Tibial artery (tissue), 4 donors: ENCODE measurements around the gene TMEM94.

Experiments used
- DNase-seq, 2 donors: peaks; one replicate each; pipeline ENCODE4 v3.0.0-alpha.2; 2019
- H3K27ac ChIP-seq, 2 donors: fragments of 200-600 bp; sonication (generic) in 1 of 2; 1 replicate in 1 of 2; 2 replicates in 1 of 2; pipeline ENCODE4 v1.5.1; 2018 to 2019; ENCODE audit warnings: mild to moderate bottlenecking in 1 of 2
- H3K27me3 ChIP-seq, 2 donors: fragments of 200-600 bp; sonication (generic) in 1 of 2; one replicate each; pipeline versions ENCODE4 v1.5.1 to v1.6.0; 2016 to 2019
- H3K36me3 ChIP-seq, 3 donors: fragments of 200-600 bp; sonication (generic) in 2 of 3; one replicate each; pipeline ENCODE4 v1.5.1; 2016 to 2019; ENCODE audit warnings: mild to moderate bottlenecking in 2 of 3
- H3K4me1 ChIP-seq, 4 donors: fragments of 200-600 bp; sonication (generic) in 2 of 4; 1 replicate in 3 of 4; 2 replicates in 1 of 4; pipeline ENCODE4 v1.5.1; 2016 to 2019
- H3K4me3 ChIP-seq, 2 donors: fragments of 200-600 bp; sonication (generic) in 1 of 2; 1 replicate in 1 of 2; 2 replicates in 1 of 2; pipeline ENCODE4 v1.5.1; 2018 to 2019; ENCODE audit warnings: mild to moderate bottlenecking in 2 of 2
- H3K9me3 ChIP-seq, 3 donors: fragments of 200-600 bp; sonication (generic) in 1 of 3; one replicate each; pipeline ENCODE4 v1.5.1; 2016 to 2019
- intact Hi-C: fragments of 100-400 bp; cut with DNase I; formaldehyde crosslinking; loops from one replicate; pipeline ENCODE4 v1.15.0; 2023; ENCODE audit warnings: low total_unique reads
- TF ChIP-seq, protein P1 (sequence below), 2 experiments: fragments of 200-600 bp in 1 of 2; fragments of 450-650 bp in 1 of 2; IDR thresholded peaks; one replicate each; pipeline ENCODE4 v1.5.1; 2017 to 2019; ENCODE audit warnings: antibody characterized with exemption in 2 of 2, mild to moderate bottlenecking in 1 of 2, moderate library complexity in 1 of 2

The TMEM94 gene

DNA sequence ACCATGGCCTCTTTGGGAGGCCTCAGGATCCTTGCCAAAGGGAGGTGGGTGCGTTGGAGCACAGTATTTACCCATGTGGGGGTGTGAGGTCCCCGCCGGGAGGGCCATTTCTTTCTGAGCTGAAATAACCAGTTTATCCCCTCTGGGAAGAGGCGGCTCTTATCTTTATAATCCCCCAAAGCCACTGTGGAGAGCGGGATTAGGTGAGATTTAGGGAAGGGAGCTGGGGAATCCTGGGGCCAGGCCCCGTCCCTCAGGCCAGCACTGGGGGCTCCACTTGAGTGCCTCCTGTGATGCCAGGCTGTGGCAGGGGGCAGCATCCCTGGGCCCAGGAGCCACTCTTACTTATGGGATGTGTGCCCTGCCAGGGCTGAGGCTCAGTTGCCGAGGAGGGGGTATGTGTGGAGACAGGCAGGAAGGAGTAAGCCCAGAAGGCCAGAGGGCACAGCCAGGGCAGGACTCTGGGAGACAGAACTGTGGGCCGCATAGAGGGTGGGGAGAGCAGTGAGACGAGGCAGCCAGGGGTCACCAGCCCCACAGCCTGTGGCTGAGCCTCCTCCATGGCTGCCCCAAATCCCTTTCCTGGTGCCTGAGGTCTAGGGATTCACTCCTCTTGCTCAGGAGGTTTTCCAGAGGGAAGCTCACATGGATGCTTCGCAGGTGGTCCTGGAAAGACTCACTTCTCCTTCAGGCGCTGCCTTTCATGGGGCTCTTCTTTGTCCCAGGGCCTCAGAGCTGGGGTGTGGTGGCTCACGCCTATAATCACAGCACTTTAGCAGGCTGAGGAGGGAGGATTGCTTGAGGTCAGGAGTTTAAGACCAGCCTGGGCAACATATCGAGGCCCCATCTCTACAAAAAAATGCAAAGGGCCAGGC is 25.0 kb downstream of the TMEM94 start:
- Histone ChIP-seq H3K36me3 (peaks cover 0 to 13% (median 0%) of the 10 kb centered on the region in 3 donors), H3K4me3 (no peak overlapping the region), H3K9me3 (no peaks in the 10 kb centered on the region), H3K27me3 (no peaks in the 10 kb centered on the region), H3K4me1 (peaks cover 0 to 23% (median 10%) of the 10 kb centered on the region in 4 donors), H3K27ac (no peak overlapping the region)
- DNase-seq = no peak
- TF ChIP-seq, protein P1, sequence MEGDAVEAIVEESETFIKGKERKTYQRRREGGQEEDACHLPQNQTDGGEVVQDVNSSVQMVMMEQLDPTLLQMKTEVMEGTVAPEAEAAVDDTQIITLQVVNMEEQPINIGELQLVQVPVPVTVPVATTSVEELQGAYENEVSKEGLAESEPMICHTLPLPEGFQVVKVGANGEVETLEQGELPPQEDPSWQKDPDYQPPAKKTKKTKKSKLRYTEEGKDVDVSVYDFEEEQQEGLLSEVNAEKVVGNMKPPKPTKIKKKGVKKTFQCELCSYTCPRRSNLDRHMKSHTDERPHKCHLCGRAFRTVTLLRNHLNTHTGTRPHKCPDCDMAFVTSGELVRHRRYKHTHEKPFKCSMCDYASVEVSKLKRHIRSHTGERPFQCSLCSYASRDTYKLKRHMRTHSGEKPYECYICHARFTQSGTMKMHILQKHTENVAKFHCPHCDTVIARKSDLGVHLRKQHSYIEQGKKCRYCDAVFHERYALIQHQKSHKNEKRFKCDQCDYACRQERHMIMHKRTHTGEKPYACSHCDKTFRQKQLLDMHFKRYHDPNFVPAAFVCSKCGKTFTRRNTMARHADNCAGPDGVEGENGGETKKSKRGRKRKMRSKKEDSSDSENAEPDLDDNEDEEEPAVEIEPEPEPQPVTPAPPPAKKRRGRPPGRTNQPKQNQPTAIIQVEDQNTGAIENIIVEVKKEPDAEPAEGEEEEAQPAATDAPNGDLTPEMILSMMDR (IDR thresholded peaks at IDR 0.05) = no peak
- intact Hi-C loops = no loop called here

DNA sequence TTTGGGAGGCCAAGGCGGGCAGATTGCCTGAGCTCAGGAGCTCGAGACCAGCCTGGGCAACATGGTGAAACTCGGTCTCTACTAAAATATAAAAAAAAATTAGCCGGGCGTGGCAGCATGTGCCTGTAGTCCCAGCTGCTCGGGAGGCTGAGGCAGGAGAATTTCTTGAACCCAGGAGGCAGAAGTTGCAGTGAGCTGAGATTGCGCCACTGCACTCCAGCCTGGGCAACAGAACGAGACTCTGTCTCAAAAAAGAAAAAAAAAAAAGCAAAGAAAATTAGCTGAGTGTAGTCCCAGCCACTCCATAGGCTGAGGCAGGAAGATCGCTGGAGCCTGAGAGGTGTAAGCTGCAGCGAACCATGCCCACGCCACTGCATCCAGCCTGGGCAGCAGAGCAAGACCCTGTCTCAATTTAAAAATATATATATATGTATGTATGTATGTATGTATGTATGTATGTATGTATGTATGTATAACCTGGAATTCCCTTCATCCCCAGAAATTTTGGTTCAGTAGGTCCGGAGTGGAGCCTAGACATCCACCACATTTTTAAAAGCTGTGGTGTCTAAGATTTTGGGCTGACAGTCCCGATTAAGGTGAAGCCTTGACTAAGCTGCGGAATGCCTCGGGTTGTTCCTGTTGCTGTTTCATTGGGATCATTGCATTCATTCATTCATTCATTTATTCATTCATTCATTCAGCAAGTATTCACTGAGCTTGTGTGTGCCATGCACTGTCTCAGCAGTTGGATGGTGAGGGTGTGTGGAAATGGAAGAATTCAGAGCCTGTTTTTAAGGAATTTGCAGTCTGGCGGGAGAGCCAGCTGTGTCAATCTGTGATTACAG is 25.9 kb downstream of the TMEM94 start:
- Histone ChIP-seq H3K27me3 (no peaks in the 10 kb centered on the region), H3K36me3 (peaks cover 0 to 19% (median 0%) of the 10 kb centered on the region in 3 donors), H3K4me1 (peaks cover 0 to 14% (median 2%) of the 10 kb centered on the region in 4 donors), H3K4me3 (no peak overlapping the region), H3K9me3 (no peaks in the 10 kb centered on the region), H3K27ac (no peak overlapping the region)
- TF ChIP-seq, protein P1 (IDR thresholded peaks at IDR 0.05) = no peak
- intact Hi-C loops = no loop called here
- DNase-seq = no peak

- no peaks in the 10 kb centered on the region for H3K27me3 ChIP-seq
- no peaks in the 10 kb centered on the region for H3K9me3 ChIP-seq
- no peak for DNase-seq
- TF ChIP-seq, protein P1 (IDR thresholded peaks at IDR 0.05) = no peak
- peaks cover 0 to 43% (median under 1%) of the 10 kb centered on the region in 3 donors for H3K36me3 ChIP-seq
- no peak overlapping the region for H3K27ac ChIP-seq
- H3K4me3 ChIP-seq = no peak overlapping the region
- peaks cover 0 to 19% (median 3%) of the 10 kb centered on the region in 4 donors for H3K4me1 ChIP-seq
- intact Hi-C loops = no loop called here
These were observed 29.3 kb downstream of the TMEM94 start for GRCh38 chr17:75485688-75486087.

DNA sequence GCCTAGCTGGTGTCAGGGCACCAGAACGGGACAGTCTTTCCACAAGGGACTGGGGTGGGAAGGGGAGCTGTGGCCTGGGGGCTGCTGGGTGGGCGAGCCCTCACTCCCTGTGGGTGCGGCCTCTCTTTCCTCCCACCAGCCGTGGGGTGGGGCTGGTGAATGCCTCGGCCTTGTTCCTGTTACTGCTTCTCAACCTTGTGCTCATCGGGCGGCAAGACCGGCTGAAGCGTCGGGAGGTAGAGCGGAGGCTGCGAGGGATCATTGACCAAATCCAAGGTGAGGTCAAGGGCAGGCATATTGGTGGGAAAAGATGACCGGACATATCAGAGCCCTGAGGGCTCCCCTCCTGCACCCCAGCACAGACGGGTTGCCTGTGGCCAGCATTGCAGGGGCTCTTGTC is 29.7 kb downstream of the TMEM94 start:
- Histone ChIP-seq H3K27ac (no peak overlapping the region), H3K9me3 (no peaks in the 10 kb centered on the region), H3K4me3 (no peak overlapping the region), H3K27me3 (no peaks in the 10 kb centered on the region), H3K36me3 (peaks cover 0 to 48% (median 5%) of the 10 kb centered on the region in 3 donors), H3K4me1 (peaks cover 0 to 14% (median 4%) of the 10 kb centered on the region in 4 donors)
- no peak for DNase-seq
- TF ChIP-seq, protein P1 (IDR thresholded peaks at IDR 0.05) = no peak
- intact Hi-C loops = no loop called here

- intact Hi-C loops = no loop called here
- TF ChIP-seq, protein P1 (IDR thresholded peaks at IDR 0.05) = no peak
- Histone ChIP-seq H3K27me3 (no peaks in the 10 kb centered on the region), H3K9me3 (no peaks in the 10 kb centered on the region), H3K27ac (no peak overlapping the region), H3K36me3 (peaks cover 0 to 56% (median 13%) of the 10 kb centered on the region in 3 donors), H3K4me3 (no peak overlapping the region), H3K4me1 (peaks cover 0 to 8% (median 4%) of the 10 kb centered on the region in 4 donors)
- no peak for DNase-seq
These were observed 30.5 kb downstream of the TMEM94 start for GRCh38 chr17:75486951-75487350.
